Activated CD8-positive, alpha-beta memory T cell treated with anti-CD3 and anti-CD28 coated beads for 36 hours (primary cell): ENCODE results near the gene CTXN3. TPM values are rescaled to one million over a fixed set of nuclear protein-coding genes. Genes with fewer than 3 reads are reported as not detected.

Experiments used
- CTCF ChIA-PET: fragments of 350-600 bp; sonication (Branson Sonifier 250); formaldehyde crosslinking; loops from one replicate; lab custom pipeline; 2021; ENCODE audit warnings: antibody characterized with exemption; lab: Charles Lee
- POLR2A ChIA-PET: fragments of 350-600 bp; sonication (Branson Sonifier 250); formaldehyde crosslinking; loops from one replicate; lab custom pipeline; 2021; ENCODE audit warnings: antibody characterized with exemption; lab: Charles Lee
- total RNA-seq, 2 experiments: library from RNA; stranded (reverse); gene quantifications; one replicate each; pipeline ENCODE4 v1.2.3, GENCODE V29; 2021

CTXN3 gene
- total RNA-seq, result not detected

DNA sequence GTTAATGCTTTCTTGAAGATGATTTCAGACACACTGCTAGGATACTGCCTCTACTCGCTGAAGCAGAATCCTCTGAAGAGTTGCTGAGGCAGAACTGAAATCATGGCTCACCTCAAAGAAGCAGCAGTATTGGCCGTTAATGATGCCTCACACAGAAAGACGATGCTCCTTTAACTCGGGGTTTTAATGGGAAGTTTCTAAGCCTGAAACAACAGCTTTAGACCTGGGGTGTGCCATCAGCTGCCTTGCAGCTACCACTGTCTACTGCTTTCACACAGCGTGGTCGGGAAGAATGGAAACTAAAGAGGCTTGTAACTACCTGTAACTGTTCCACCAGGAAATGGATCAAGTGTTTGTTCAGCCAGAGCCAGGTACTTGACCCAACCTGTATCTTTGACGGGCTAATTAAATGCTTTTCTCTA is at the start of gene CTXN3:
TSS of gene CTXN3 (plus strand) at position 65 of the 422 bp plus-strand sequence. CDS start 8,440 bp downstream, outside the sequence.
- ChIA-PET POLR2A (no interaction called here), CTCF (no interaction called here)

DNA sequence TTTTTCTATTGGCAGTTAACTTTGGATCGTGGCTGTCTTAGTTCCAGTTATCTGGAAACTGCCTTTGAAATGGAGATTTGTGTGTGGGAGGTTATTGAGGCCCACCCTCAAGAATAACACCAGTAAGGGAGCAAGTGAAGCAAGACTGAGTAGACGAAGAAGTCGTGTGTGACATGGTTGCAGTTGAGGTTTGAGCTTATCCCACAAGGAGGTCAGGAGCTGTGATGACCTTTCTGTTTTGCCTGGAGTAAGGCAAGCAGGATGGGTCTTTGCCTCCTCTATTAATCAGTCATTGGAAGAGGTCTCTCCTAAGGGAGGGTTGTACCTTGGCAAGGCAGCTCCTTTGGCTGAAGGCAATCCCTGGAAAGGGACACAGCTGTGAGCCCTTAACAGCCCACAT is 49.6 kb upstream of the CTXN3 start:
- ChIA-PET CTCF (no interaction called here), POLR2A (no interaction called here)

DNA sequence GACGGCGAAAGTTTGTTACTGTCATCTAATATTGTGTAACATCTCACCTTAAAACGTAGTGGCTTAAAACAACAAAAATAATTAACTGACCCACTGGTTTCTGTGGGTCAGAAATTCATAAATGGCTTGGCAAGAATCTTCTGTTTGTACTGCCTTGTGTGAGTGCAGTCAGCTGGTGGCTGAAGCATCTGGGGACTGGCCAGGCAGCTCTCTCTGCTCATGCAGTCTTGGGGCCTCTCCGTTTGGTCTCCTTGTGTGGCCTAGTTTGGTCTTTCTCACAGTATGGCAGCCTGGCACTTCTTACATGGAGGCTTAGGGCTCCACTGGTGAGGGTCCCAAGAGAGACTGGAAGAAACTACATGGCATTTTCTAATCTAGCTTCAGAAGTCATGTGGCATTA is 49.0 kb upstream of the CTXN3 start:
- CTCF ChIA-PET, result no interaction called here

DNA sequence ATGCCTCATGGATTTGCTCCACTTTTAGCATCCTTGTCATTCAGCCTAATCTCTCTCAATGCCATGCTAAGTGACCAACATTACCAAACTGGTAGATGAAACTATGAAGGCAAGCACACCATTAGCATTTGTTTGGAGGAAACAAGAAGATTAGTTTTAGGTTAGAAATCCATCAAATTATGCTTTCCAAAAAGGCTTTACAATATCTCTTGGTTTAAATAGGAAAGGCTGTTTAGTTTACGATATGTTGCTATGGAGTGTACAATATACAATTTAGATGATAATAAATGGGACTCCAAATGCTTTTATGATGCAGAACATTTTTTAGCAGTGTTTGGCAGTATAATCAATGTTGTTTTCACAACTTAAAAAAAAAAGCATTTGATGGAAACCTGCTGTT is 47.8 kb upstream of the CTXN3 start:
- POLR2A ChIA-PET, result no interaction called here
- CTCF ChIA-PET, result no interaction called here

More for the DNA sequence above, 49.0 kb upstream of the CTXN3 start:
- POLR2A ChIA-PET, result no interaction called here

DNA sequence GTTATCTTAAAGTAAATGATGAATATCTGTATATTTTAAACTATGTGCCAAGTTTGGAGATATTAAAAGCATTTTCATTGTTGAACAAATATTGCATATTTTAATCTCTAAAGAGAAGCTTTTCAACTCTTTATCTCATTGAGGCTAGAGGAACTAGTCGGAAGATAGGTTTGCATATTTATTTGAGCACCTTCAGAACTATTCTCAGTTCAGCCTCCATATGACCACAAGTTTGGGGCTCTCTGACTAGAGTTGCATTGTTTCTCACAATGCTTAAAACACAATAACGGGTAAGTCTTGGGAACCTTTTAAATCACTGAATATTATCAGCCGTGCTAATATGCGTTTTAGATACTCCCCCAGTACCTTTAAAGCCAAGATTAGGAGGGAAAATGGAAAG is 47.3 kb upstream of the CTXN3 start:
- ChIA-PET CTCF (interaction anchor here (0.7 kb wide), 1 partner anchor 34 kb away, joined by 3 read pairs; no protein-coding TSS in a partner anchor), POLR2A (no interaction called here)

DNA sequence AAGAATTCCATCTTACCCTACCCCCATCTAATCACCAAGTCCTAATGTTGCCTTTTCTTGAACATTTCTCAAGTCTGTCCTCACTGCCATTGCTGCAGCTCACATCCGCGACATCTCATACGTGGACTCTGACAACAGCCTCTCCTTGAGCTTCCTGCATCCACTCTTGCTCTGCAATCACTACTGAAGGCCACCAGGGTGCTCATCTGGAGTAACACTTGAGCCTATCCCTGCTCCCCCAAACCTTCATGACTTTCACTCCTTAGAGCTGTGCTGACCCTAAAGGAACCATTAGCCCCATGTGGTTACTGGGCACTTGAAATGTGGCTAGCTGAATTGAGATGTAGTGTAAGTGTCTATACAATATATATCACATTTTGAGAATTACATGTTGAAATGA is 46.4 kb upstream of the CTXN3 start:
- ChIA-PET POLR2A (no interaction called here), CTCF (interaction anchor here (0.7 kb wide), 1 partner anchor 33 kb away, joined by 3 read pairs; no protein-coding TSS in a partner anchor)

DNA sequence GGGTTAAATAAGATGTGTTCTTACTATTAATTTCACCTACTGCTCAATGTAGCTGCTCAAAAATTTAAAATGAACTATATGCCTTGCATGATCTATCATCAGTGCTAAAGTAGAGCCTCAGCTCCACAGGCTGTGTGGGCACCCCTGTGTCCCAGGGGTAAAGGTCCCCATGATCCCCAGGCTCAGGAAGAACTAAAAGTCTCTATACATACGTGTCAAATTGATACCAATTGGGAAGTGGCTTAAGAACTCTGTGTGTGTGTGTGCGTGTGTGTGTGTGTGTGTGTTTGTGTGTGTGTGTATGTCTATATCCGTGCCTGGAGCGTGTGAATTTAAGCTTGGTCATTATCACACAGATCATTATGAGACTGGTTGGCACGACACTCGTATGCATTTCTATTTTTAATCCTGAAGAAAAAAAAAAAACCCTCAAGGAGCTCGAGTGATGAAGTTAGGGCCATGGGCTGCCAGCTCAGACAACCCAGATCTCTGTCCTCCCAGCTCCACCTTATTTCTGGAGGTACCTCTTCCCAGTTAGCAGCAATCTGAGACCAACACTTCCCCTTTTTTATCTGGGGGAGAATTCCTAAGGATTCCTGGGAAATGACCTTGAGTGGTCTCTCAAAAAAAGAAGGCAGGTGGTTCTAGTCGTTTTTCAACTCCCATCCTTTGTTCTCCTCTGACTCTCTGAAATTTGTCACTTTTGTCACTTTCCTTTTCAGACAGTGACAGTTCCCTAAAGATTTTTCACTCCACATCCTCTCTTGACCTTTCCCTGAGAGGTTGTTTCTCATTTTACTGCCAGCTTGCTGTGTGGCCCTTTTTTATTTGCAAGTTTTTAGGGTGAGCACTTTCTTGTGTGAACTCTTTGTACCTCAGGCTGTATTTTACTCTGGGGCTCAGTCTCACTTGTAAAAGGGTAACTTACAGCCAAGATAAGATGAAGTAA is 45.7 kb upstream of the CTXN3 start:
- CTCF ChIA-PET, result no interaction called here
- POLR2A ChIA-PET, result no interaction called here

DNA sequence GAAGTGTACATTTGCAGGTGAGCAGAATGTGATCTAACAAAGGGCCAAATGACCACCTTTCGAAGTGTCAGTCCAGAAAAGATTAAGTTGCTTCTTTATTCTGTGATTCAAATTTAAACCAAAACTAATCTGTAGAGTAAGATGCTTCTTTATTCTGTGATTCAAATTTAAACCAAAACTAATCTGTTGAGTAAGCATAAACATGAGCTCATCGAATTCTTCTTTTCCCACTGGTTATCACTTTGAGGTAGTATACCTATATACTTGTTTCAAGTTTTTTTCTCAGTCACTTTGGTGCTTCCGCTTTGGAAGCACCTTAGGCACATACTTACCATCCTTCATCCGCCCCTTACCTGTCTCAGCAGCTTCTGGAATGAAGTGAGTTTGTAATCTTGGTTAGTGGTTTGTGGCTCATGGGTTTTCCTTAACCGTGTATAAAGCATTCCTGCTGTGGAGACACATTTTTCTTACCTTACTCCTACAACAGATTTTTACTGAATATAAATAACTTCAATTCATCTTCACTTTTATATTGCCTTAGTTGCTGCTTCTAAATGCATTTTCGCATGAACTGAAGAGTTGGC is 40.7 kb upstream of the CTXN3 start:
- ChIA-PET POLR2A (no interaction called here), CTCF (no interaction called here)

DNA sequence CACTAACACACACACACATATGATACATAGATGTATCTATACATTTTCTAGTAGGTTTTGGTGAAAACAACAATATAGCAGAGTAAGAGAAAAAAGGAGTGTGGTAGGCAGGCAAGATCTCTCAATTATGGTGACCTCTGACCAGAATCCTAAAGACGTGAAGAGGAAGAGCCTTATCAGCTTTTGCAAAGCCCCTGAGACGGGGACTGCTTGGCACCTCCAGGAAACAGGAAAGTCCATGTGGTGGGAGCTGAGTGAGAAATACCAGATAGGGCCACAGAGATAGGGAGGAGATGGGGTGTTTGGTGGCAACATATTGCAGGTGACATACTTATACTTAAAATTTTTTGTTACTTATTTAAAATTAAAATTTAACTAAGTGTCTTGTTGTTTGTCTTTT is 39.9 kb upstream of the CTXN3 start:
- ChIA-PET POLR2A (no interaction called here), CTCF (no interaction called here)

DNA sequence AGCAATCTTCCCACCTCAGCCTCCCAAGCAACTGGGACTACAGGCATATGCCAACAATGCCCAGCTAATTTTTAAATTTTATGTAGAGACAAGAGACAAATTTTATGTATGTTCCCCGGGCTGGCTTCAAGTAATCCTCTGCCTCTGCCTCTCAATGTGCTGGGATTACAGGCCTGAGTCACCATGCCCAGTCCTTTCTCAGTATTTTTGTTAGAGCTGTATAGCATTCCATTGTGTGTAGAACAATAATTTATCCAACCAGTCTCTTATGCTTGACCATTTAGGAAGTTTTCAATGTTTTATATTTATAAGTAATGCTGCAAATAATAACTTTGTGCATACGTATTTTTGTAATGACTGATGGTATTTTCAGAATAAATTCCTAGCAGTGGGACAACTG is 38.9 kb upstream of the CTXN3 start:
- ChIA-PET CTCF (no interaction called here), POLR2A (no interaction called here)

DNA sequence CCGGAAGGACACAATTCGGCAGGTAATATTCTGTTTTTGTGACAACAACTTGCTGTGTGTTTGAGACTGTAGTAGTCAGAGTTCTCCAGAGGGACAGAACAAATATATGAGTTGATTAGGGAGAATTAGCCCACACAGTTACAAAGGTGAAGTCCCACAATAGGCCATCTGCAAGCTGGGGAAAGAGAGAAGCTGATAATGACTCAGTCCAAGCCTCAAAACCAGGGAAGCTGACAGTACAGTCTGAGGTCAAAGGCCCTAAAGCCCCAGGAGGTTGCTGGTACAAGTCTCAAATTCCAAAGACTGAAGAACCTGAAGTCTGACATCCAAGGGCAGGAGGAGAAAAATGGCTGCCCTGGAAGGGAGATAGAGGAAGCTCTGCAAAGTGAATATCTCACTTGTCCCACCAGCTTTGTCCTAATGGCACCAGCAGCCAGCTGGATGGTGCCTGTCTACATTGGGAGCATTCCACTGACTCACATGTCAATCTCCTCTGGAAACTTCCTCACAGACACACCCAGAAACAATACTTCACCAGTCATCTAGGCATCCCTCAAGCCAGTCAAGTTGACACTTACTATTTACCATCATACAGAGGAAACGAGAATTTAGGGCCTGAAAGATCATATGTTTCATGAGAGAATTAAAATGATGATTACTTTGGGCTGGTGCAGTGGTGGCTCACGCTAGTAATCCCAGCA is 36.3 kb upstream of the CTXN3 start:
- POLR2A ChIA-PET, result no interaction called here

DNA sequence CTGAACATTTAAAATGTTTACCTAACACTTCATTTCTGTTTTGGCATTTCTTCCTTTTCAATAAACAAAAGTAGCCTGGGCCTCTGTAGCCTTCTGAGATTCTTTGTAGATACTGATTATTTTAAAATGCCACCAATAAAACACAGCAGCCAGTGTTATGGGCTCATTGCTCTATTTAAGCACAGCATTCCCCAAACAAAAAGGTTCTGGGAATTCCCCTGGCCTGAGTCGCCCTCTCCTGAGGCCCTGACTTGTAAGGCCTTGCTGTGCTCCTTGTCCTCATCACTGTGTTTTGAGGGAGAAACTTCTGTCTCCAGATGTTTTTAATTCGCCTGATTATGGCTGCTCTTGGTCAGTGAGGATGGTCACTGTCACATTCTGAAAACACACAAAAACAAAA is 33.0 kb upstream of the CTXN3 start:
- POLR2A ChIA-PET, result no interaction called here
- CTCF ChIA-PET, result no interaction called here

More for the DNA sequence above, 36.3 kb upstream of the CTXN3 start:
- CTCF ChIA-PET, result no interaction called here

DNA sequence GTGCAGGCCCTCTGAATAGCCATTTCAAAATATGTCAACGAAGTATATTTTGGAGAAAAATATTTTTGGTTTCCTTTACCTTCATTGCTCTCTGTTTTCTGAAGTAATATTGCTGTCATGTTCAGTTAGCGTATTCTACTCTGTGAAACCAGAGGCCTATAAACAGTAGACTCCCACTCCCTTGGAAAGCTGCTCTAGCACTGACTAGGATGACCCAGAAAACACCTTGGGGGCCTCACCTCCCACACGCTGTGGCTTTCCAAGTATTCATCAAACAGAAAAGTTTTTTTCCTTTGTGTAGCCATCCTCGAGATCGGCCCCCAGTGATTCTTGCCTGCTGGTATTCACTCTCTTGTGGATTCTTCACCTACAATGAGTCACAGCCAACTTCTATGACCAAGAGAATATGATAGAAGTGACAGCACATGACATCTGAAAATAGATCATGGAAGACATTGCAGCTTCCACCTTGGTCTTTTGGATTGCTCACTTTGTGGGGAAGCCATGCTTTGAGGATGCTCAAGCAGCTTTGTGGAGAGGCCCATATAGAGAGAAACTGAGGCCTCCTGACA is 28.9 kb upstream of the CTXN3 start:
- ChIA-PET CTCF (no interaction called here), POLR2A (no interaction called here)

DNA sequence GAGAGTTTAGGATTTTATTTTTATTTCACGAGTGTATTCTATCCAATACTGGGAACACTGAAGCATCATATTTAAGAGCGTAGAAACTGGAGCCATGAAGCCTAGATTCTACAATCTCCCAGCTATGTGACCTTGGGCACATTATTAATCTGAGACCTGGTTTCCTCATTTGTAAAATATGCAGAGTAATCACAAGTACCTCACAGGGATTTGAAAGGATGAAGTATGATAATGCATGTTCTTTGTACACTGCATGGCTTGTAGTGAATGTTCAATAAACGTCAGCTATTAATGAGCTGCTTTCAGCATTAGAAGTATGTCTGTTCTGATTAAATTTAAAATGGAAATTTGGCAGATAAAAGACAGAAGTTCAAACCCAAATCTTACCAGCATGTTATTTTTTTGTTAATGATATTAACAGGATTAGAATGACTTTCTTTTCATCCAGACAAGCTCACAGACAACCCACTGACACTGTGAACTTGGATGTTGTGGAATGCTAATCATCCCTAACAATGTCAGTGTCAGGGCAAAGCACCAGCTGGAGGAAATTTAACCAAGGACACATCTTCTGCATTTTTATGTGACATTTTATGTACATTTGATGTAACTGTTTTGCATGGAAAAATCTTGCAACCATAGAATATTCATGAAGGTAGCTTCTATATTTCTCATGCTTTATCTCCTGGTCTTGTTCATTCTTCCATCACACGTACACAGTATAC is 27.1 kb upstream of the CTXN3 start:
- CTCF ChIA-PET, result no interaction called here
- POLR2A ChIA-PET, result no interaction called here

DNA sequence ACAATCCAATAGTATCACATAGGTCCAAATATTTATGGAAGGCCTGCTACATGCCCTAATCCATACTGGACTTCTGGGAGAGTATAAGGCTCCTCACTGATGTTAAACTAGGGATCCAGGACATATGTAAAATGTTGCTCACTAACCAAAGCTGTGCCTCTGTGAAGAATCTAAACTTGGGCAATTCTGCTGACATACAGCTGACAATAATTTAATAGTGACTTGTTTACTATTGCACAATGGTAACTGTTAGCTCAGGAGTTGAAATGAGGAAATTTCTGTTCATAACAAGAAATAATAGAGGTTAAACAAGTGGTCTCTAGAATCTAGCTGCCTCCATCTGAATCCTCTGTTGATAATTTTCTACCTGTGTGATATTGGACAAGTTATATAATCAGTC is 14.9 kb upstream of the CTXN3 start:
- ChIA-PET CTCF (no interaction called here), POLR2A (no interaction called here)

DNA sequence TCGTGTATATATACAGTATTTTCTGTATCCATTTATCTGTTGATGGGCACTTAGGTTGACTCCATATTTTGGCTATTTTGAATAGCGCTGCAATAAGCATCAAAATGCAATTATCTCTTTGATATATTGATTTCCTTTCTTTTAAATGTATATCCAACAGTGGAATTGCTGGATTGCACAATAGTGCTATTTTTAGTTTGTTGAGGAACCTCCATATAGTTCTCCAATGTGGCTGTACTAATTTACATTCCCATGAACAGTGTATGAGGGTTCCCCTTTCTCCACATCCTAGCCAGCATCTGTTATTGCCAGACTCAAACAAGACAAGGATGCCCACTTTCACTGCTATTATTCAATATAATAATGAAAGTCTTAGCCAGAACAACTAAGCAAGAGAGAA is 9.1 kb upstream of the CTXN3 start:
- POLR2A ChIA-PET, result no interaction called here
- CTCF ChIA-PET, result no interaction called here

DNA sequence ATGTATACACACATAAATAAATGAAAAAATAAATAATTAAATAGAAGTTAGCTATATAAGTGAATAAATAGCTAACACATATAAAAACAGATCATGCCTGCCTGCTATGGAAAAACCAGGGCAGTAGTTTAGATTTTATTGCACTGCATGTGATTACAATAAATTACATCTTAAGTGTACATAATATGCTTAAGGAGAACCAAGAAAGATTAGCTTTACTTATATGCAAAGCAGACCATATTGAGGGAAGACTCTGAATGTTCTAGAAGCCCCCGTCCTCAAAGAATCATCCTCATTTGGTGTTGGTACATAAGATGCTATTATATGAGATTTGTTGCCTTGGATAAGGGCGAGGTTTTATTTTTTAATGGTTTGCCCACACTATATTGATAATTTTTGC is 5.9 kb upstream of the CTXN3 start:
- ChIA-PET CTCF (no interaction called here), POLR2A (no interaction called here)

DNA sequence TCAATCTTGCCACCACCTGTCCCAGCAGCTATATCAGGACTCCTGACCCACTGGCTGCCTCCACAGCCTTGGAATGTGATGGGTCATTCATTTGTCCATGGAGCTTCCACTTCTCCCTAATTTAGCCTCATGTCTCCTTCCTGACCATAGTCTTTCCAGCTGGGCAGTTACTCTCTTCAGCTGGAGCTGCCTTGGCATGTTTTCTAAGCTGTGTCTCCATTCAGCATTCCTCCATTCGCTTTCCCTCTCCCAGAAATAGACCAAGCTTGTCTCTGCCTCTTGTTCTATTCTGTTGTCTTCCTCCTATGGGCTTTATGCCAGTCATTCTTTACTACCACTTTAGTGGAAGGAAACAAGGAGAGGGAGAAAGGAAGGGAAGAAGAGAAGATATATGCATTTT is 5.3 kb upstream of the CTXN3 start:
- ChIA-PET CTCF (no interaction called here), POLR2A (no interaction called here)

DNA sequence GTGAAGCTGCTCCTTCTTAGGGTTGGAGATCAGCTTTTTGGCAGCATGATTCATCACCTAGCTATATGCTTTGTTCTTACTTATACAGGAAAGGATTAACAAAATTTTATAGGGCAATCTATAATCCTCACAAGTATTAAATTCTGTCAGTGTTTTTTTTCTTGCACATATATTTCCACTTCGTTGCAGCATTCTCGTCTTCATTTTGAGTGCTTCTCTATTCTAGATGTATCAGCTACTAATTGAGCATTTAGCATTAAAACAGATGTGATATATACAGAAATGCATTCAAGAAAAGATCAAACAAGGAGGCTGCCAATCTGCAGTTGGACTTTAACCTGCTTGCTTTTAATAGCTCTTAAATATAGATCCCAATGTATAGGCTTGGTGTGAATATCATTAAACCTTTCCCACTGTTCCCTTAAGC is 3.6 kb upstream of the CTXN3 start:
- POLR2A ChIA-PET, result no interaction called here
- CTCF ChIA-PET, result no interaction called here
